ENCODE data around the gene MEST. TPM values are rescaled to one million over a fixed set of nuclear protein-coding genes. Genes with fewer than 3 reads are reported as not detected.

Gene MEST
- total RNA-seq, 4 donors from 2014 or later, result 2.5 to 4.7 (median 3.7) TPM

DNA sequence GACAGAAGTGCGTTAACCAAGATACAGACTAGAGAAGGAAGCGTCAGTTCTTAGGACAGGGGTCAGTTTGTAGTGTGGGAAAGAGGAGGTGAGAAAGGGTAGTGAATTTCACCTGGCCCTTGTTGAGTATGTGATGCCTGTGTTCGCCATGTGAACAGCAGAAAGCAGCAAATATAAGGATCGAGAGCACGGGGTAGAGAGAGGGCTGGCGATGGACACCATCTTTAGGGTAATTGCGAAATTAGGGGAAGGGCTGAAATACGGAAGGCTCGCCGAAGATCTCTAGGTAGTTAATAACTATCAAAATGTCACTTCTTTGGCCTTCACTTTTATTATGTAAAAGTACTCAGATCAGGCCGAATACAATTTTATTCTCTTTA, 6.2 kb upstream of the MEST start:
- H3K27me3 ChIP-seq, result peaks cover 79% of the 10 kb centered on the region
- no peak for ATAC-seq
- no peak overlapping the region for H3K27ac ChIP-seq
- peaks cover 0 to 20% (median 0%) of the 10 kb centered on the region in 3 donors for H3K4me1 ChIP-seq
- TF ChIP-seq POLR2A (IDR thresholded peaks at IDR 0.05) (no peak), POLR2AphosphoS5 (IDR thresholded peaks at IDR 0.05) (no peak), EP300 (IDR thresholded peaks at IDR 0.05) (no peak)
- TF ChIP-seq, protein P1, sequence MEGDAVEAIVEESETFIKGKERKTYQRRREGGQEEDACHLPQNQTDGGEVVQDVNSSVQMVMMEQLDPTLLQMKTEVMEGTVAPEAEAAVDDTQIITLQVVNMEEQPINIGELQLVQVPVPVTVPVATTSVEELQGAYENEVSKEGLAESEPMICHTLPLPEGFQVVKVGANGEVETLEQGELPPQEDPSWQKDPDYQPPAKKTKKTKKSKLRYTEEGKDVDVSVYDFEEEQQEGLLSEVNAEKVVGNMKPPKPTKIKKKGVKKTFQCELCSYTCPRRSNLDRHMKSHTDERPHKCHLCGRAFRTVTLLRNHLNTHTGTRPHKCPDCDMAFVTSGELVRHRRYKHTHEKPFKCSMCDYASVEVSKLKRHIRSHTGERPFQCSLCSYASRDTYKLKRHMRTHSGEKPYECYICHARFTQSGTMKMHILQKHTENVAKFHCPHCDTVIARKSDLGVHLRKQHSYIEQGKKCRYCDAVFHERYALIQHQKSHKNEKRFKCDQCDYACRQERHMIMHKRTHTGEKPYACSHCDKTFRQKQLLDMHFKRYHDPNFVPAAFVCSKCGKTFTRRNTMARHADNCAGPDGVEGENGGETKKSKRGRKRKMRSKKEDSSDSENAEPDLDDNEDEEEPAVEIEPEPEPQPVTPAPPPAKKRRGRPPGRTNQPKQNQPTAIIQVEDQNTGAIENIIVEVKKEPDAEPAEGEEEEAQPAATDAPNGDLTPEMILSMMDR (IDR thresholded peaks at IDR 0.05), result no peak
- H3K4me3 ChIP-seq, result peak overlapping the region in 1 of 2 donors; percentile 51
- H3K36me3 ChIP-seq, result no peaks in the 10 kb centered on the region
- no peaks in the 10 kb centered on the region for H3K9me3 ChIP-seq
- 71 to 80% methylated on average over 9 to 11 of the region's 11 CpGs for WGBS, 2 donors (ENCODE audit: low coverage in 1 of 2)

DNA sequence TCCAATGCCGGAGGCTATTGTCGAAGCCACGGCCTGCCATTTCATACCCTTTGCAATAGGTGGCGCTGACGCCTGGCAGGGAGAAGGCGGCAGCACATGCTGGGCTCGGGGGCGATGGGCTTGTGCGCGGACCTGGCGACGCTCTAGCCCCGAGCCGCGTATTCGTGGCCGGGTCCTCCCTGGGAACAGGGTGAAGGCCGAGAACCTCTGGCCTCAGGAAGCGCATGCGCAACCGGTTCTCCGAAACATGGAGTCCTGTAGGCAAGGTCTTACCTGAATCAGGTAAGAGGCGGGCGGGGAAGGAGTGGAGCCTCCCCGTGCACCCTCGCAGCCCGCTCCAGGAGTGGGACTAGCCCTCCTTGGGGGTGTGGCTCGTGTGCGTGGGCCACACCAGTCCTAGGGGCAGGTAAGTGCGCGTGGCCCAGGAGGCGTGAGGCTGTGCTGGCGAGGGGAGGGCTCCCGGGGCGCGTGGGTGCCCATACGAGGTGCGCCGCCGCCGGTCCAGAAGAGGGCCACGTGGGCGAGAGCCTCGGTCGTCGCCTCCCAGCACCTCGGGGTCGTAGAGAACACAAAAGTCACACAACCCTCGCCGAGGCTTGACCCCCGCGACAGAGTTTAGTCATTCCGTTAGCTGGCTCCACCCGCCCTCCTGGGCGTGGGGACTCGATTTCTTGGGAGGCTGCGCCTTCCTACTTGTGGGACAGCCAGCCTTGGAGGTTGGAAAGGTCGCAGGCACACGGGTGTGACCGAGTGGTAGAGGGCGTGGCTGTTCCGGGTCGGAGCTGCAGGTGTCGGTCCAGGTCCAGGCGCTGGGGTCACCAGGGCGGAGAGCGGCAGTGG, 5.6 kb upstream of the MEST start:
- no peaks in the 10 kb centered on the region for H3K36me3 ChIP-seq
- TF ChIP-seq EP300 (IDR thresholded peaks at IDR 0.05) (no peak), POLR2AphosphoS5 (IDR thresholded peaks at IDR 0.05) (no peak)
- TF ChIP-seq, protein P1 (IDR thresholded peaks at IDR 0.05), result peak in 3 of 4 experiments; percentile 28 to 61 (median 31)
- 16 to 51% methylated on average over 5 to 10 of the region's 67 CpGs for WGBS, 2 donors (ENCODE audit: low coverage in 1 of 2)
- peak overlapping the region in 1 of 2 donors; percentile 51 for H3K4me3 ChIP-seq
- peaks cover 84% of the 10 kb centered on the region for H3K27me3 ChIP-seq
- H3K4me1 ChIP-seq, result peaks cover 0 to 26% (median under 1%) of the 10 kb centered on the region in 3 donors
- peak; percentile 64 for ATAC-seq
- no peaks in the 10 kb centered on the region for H3K9me3 ChIP-seq
- H3K27ac ChIP-seq, result peak overlapping the region in 1 of 4 donors; percentile 31

DNA sequence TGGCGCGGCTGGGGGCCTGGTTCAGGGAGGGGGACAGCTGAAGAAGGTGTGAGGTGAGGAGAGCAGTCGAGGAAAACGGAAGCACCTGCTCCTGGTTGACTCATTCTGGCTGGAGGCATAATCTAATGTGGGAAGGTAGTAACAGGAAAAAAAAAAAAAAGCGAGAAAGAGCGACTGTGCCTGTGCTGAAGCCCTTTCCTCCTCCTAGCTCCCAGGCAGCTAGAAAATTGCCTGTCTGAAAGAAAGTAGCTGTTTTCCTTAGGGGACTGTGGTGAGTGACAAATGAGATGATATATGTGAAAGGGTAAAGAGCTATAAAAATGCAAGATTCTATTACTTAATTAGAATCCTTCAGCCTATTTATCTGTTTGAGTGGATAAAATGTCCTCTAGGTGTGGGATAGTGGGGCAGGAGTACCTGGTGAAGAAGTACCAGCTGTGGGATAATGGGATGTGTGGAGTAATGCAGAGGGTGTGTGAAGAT, 4.9 kb upstream of the MEST start:
- 40 to 100% methylated on average over 1 to 5 of the region's 6 CpGs for WGBS, 2 donors (ENCODE audit: low coverage in 1 of 2)
- no peaks in the 10 kb centered on the region for H3K9me3 ChIP-seq
- H3K4me1 ChIP-seq, result peaks cover 0 to 33% (median 5%) of the 10 kb centered on the region in 3 donors
- peak overlapping the region in 1 of 2 donors; percentile 51 for H3K4me3 ChIP-seq
- TF ChIP-seq, protein P1 (IDR thresholded peaks at IDR 0.05), result no peak
- no peak for TF ChIP-seq POLR2AphosphoS5 (IDR thresholded peaks at IDR 0.05)
- TF ChIP-seq POLR2A (IDR thresholded peaks at IDR 0.05), result no peak
- TF ChIP-seq EP300 (IDR thresholded peaks at IDR 0.05), result no peak
- peak overlapping the region in 1 of 4 donors; percentile 31 for H3K27ac ChIP-seq
- no peak for ATAC-seq
- no peaks in the 10 kb centered on the region for H3K36me3 ChIP-seq
- H3K27me3 ChIP-seq, result peaks cover 89% of the 10 kb centered on the region

DNA sequence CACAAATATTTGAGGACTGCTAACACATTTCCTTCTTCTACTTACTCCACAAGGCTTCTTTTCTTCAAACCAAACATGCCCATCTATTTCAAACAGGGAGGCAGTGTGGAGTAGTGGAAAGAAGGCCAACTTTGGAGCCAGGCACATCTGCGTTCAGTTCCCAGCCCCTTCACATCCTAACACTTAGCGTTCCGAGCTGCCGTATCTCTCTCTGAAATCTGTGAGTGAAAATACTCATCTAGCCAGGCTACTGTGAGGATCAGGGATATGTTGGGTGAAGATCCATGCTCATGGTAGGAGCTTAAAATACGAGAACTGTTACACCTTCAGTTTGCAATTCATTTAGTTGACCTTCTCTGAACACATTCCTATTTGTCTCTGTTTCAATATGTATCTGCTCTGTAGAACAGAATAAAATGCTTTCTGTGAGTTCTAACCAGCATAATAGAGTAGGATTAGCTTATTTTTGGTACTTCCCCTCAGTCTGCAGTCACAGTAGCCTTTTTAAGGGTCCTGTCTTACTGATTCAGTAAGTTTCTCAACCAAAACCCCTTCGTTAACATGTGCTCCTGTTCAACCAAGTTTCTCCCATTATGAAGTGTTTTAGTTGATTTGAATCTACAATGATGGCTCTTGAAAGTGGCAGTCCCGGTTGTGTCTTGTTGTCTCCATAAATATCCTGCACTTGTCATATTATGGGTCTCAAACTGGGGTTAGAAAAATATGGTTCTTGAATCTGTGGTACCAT, 3.3 kb upstream of the MEST start:
- no peak overlapping the region for H3K27ac ChIP-seq
- 52 to 82% methylated on average over 4 to 7 of the region's 7 CpGs for WGBS, 2 donors (ENCODE audit: low coverage in 1 of 2)
- H3K27me3 ChIP-seq, result peaks cover 92% of the 10 kb centered on the region
- no peak for TF ChIP-seq POLR2A (IDR thresholded peaks at IDR 0.05)
- TF ChIP-seq, protein P1 (IDR thresholded peaks at IDR 0.05), result no peak
- TF ChIP-seq EP300 (IDR thresholded peaks at IDR 0.05), result no peak
- no peak for TF ChIP-seq POLR2AphosphoS5 (IDR thresholded peaks at IDR 0.05)
- no peaks in the 10 kb centered on the region for H3K36me3 ChIP-seq
- no peak for ATAC-seq
- H3K4me1 ChIP-seq, result peaks cover 0 to 44% (median 5%) of the 10 kb centered on the region in 3 donors
- no peak overlapping the region for H3K4me3 ChIP-seq
- no peaks in the 10 kb centered on the region for H3K9me3 ChIP-seq
